H9 (cell line): ENCODE measurements around the gene TMEM86B. TPM values are rescaled to one million over a fixed set of nuclear protein-coding genes. Genes with fewer than 3 reads are reported as not detected.

Experiments used
- DNase-seq: peaks from one replicate; pipeline ENCODE4 v3.0.0-alpha.2; 2017
- H2AFZ ChIP-seq: one replicate; pipeline ENCODE4 v1.6.1; 2013; ENCODE audit warnings: mild to moderate bottlenecking, low read length, control low read depth, moderate library complexity
- H2AK5ac ChIP-seq: 2 replicates; pipeline ENCODE4 v1.6.1; 2013; ENCODE audit warnings: low read length, control low read depth, mixed read lengths; ENCODE audit not compliant: insufficient read length
- H2BK120ac ChIP-seq: one replicate; pipeline ENCODE4 v1.6.1; 2013; ENCODE audit warnings: low read depth, mild to moderate bottlenecking, low read length, control low read depth, inconsistent platforms; ENCODE audit not compliant: poor library complexity, severe bottlenecking
- H2BK12ac ChIP-seq: 2 replicates; pipeline ENCODE4 v1.6.1; 2013; ENCODE audit warnings: low read length, control low read depth, mixed read lengths, low read depth; ENCODE audit not compliant: insufficient read length
- H2BK15ac ChIP-seq: 2 replicates; pipeline ENCODE4 v1.6.1; 2013; ENCODE audit warnings: low read depth, low read length, control low read depth
- H2BK20ac ChIP-seq: one replicate; pipeline ENCODE4 v1.6.1; 2013; ENCODE audit warnings: low read depth, mild to moderate bottlenecking, low read length, control low read depth, inconsistent platforms; ENCODE audit not compliant: poor library complexity, severe bottlenecking
- H2BK5ac ChIP-seq: 2 replicates; pipeline ENCODE4 v1.6.1; 2013; ENCODE audit warnings: low read length, control low read depth, mixed read lengths; ENCODE audit not compliant: insufficient read length
- H3K14ac ChIP-seq: 2 replicates; pipeline ENCODE4 v1.6.1; 2013; ENCODE audit warnings: low read length, control low read depth; ENCODE audit not compliant: insufficient read depth
- H3K18ac ChIP-seq: 2 replicates; pipeline ENCODE4 v1.6.1; 2013; ENCODE audit warnings: low read depth, mild to moderate bottlenecking, mixed read lengths, low read length, control low read depth; ENCODE audit not compliant: insufficient read length
- H3K23ac ChIP-seq: 2 replicates; pipeline ENCODE4 v1.6.1; 2013; ENCODE audit warnings: low read length, control low read depth, mixed read lengths, low read depth; ENCODE audit not compliant: insufficient read length
- H3K23me2 ChIP-seq: 2 replicates; pipeline ENCODE4 v1.6.1; 2013; ENCODE audit warnings: low read depth, mild to moderate bottlenecking, mixed read lengths, low read length, control low read depth; ENCODE audit not compliant: insufficient read length, poor library complexity, severe bottlenecking
- H3K27ac ChIP-seq: 2 replicates; pipeline ENCODE4 v1.5.1; 2013; ENCODE audit warnings: low read length, control low read depth, mixed read lengths, low read depth; ENCODE audit not compliant: insufficient read length
- H3K27me3 ChIP-seq: 2 replicates; pipeline ENCODE4 v1.6.1; 2013; ENCODE audit warnings: low read length, control low read depth, inconsistent platforms; ENCODE audit not compliant: insufficient read depth
- H3K4ac ChIP-seq: 2 replicates; pipeline ENCODE4 v1.6.1; 2013; ENCODE audit warnings: low read depth, mild to moderate bottlenecking, control low read depth, inconsistent platforms, low read length, moderate library complexity
- H3K4me1 ChIP-seq: 2 replicates; pipeline ENCODE4 v1.6.1; 2013; ENCODE audit warnings: low read length, control low read depth, inconsistent platforms; ENCODE audit not compliant: insufficient read depth
- H3K4me2 ChIP-seq: 2 replicates; pipeline ENCODE4 v1.6.1; 2013; ENCODE audit warnings: low read length, control low read depth, mixed read lengths; ENCODE audit not compliant: insufficient read length, insufficient read depth
- H3K56ac ChIP-seq: 2 replicates; pipeline ENCODE4 v1.6.1; 2013; ENCODE audit warnings: low read depth, mild to moderate bottlenecking, mixed read lengths, low read length, control low read depth; ENCODE audit not compliant: insufficient read length
- H3K79me1 ChIP-seq: 2 replicates; pipeline ENCODE4 v1.6.1; 2013; ENCODE audit warnings: low read depth, mild to moderate bottlenecking, moderate library complexity, low read length, control low read depth, inconsistent platforms; ENCODE audit not compliant: insufficient read depth, poor library complexity, severe bottlenecking
- H3K79me2 ChIP-seq: 2 replicates; pipeline ENCODE4 v1.6.1; 2013; ENCODE audit warnings: low read length, control low read depth, inconsistent platforms; ENCODE audit not compliant: insufficient read depth
- H3K9ac ChIP-seq: 2 replicates; pipeline ENCODE4 v1.6.1; 2013; ENCODE audit warnings: low read length, control low read depth, mixed read lengths; ENCODE audit not compliant: insufficient read length; ENCODE audit errors: extremely low read depth
- H3K9me3 ChIP-seq: one replicate; pipeline ENCODE4 v1.6.1; 2013; ENCODE audit warnings: low read depth, low read length, inconsistent platforms; ENCODE audit not compliant: control insufficient read depth
- H3T11ph ChIP-seq: one replicate; pipeline ENCODE4 v1.6.1; 2013; ENCODE audit warnings: mild to moderate bottlenecking, low read length, control low read depth, inconsistent platforms
- H4K20me1 ChIP-seq: one replicate; pipeline ENCODE4 v1.6.1; 2013; ENCODE audit not compliant: control insufficient read depth, insufficient read length, insufficient read depth
- H4K5ac ChIP-seq: 2 replicates; pipeline ENCODE4 v1.6.1; 2013; ENCODE audit warnings: low read depth, mild to moderate bottlenecking, mixed read lengths, low read length, control low read depth; ENCODE audit not compliant: insufficient read length
- H4K8ac ChIP-seq: replicated peaks from 2 replicates; pipeline ENCODE4 v1.6.1; 2013; ENCODE audit warnings: low read length, control low read depth, mixed read lengths, low read depth; ENCODE audit not compliant: insufficient read length
- H4K91ac ChIP-seq: 2 replicates; pipeline ENCODE4 v1.6.1; 2013; ENCODE audit warnings: low read depth, mild to moderate bottlenecking, moderate library complexity, mixed read lengths, low read length, control low read depth; ENCODE audit not compliant: insufficient read length
- H3K27ac Mint-ChIP-seq, 3 experiments: 2 replicates in 2 of 3; 3 replicates in 1 of 3; pipeline ENCODE4 v1.8.0; 2020 to 2021; ENCODE audit warnings: mixed read lengths in 3 of 3, mild to moderate bottlenecking in 1 of 3, moderate library complexity in 1 of 3
- H3K27me3 Mint-ChIP-seq: 2 replicates; pipeline ENCODE4 v1.8.0; 2021; ENCODE audit warnings: low read depth, mild to moderate bottlenecking, moderate library complexity, mixed read lengths
- H3K36me3 Mint-ChIP-seq, 3 experiments: 2 replicates in 2 of 3; 3 replicates in 1 of 3; pipeline ENCODE4 v1.8.0; 2020 to 2021; ENCODE audit warnings: low read depth in 3 of 3, mixed read lengths in 3 of 3; ENCODE audit not compliant: insufficient read depth in 1 of 3
- H3K4me1 Mint-ChIP-seq, 2 experiments: 2 replicates each; pipeline ENCODE4 v1.8.0; 2020; ENCODE audit warnings: mixed read lengths in 2 of 2
- H3K4me3 Mint-ChIP-seq, 2 experiments: 2 replicates in 1 of 2; 3 replicates in 1 of 2; pipeline ENCODE4 v1.8.0; 2020 to 2021; ENCODE audit warnings: mild to moderate bottlenecking in 2 of 2, mixed read lengths in 2 of 2, moderate library complexity in 1 of 2
- H3K9me3 Mint-ChIP-seq, 2 experiments: 2 replicates in 1 of 2; 3 replicates in 1 of 2; pipeline ENCODE4 v1.8.0; 2020; ENCODE audit warnings: mild to moderate bottlenecking in 2 of 2, mixed read lengths in 2 of 2, moderate library complexity in 1 of 2
- CTCF ChIP-seq: fragments of 200-600 bp; sonication (generic); conservative IDR thresholded peaks from 3 replicates; pipeline ENCODE4 v1.8.0; 2021; ENCODE audit warnings: antibody characterized with exemption, mild to moderate bottlenecking
- WGBS: extraction: QIAGEN DNeasy Blood & Tissue Kit; methylation state at CpG from one replicate; pipeline ENCODE4 v1.1.7; 2013; ENCODE audit warnings: missing lambda C conversion rate, low lambda C conversion rate, mixed read lengths; ENCODE audit not compliant: insufficient read length; ENCODE audit errors: extremely low coverage; 5-methylcytosine and 5-hydroxymethylcytosine counted together
- total RNA-seq: library from RNA; stranded (reverse); gene quantifications from 2 replicates; pipeline ENCODE4 v1.2.1, GENCODE V29; 2021

TMEM86B gene
- total RNA-seq, 1 experiment from 2014 or later, result 4.5 TPM

- peak overlapping the region in 2 of 3 experiments; percentile 78 to 89; a peak in 4 of 7 replicates for H3K27ac Mint-ChIP-seq
- Histone ChIP-seq H3K18ac (no peak overlapping the region), H3T11ph (no peak overlapping the region), H3K27me3 (no peaks in the 10 kb centered on the region), H2BK12ac (no peak overlapping the region), H4K5ac (no peak overlapping the region), H2BK20ac (no peak overlapping the region), H3K14ac (no peak overlapping the region), H3K4me2 (no peak overlapping the region), H3K9me3 (no peaks in the 10 kb centered on the region), H3K4me1 (peaks cover 12% of the 10 kb centered on the region; the same call in 1 of the 2 replicates), H4K91ac (no peak overlapping the region), H2BK120ac (no peak overlapping the region), H3K79me1 (peaks cover 18% of the 10 kb centered on the region), H3K56ac (no peak overlapping the region), H2AFZ (no peak overlapping the region), H3K23me2 (peaks cover 9% of the 10 kb centered on the region), H4K20me1 (peaks cover 3% of the 10 kb centered on the region), H2BK5ac (no peak overlapping the region), H3K79me2 (peaks cover 55% of the 10 kb centered on the region; the same call in 1 of the 2 replicates), H3K9ac (no peak overlapping the region), H4K8ac (no peak overlapping the region), H3K4ac (no peak overlapping the region), H2AK5ac (no peak overlapping the region), H2BK15ac (no peak overlapping the region), H3K23ac (no peak overlapping the region), H3K27ac (no peak overlapping the region)
- no peak for DNase-seq
- no peaks in the 10 kb centered on the region; the same call in 1 of the 2 replicates for H3K27me3 Mint-ChIP-seq
- no peak for TF ChIP-seq CTCF
- peak overlapping the region; percentile 36 to 99; a peak in 4 of 5 replicates for H3K4me3 Mint-ChIP-seq
- H3K4me1 Mint-ChIP-seq, result peaks cover 49 to 51% of the 10 kb centered on the region in 2 experiments
- H3K9me3 Mint-ChIP-seq, result no peaks in the 10 kb centered on the region
- no CpG with 5 or more reads among the region's 17 CpGs for WGBS
- H3K36me3 Mint-ChIP-seq, result peaks cover 2 to 11% (median 7%) of the 10 kb centered on the region in 3 experiments; a peak in 6 of 7 replicates
These were observed 27.3 kb upstream of the TMEM86B start for GRCh38 chr19:55255618-55256423.
